CD4-positive, alpha-beta T cell treated with Interferon alpha-2 for 1 hour (primary cell): Measurements from ENCODE around the gene SASH1.
A peak's percentile ranks its signal among the peaks of the same experiment; 100 is the strongest.

Experiments used
- DNase-seq, 2 donors: peaks; one replicate each; pipeline ENCODE4 v3.0.0-alpha.2; 2020 to 2022

The SASH1 gene

DNA sequence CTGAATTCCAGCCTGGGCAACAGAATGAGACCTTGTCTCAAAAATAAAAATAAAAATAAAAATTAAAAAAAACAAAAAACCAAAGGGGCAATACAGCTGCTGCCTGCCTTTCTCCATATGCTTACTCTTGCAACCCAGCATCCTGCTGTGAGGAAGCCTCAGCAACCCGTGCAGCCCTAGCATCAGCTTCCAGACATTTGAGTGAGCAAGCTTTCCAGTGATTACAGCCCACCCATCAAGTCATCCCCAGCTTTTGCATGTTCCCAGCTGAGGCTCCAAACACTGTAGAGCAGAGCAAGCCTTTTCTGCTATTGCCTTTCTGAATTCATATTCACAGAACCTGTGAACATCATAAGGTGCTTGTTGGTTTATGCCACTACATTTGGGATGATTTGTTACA is 93.8 kb downstream of the SASH1 start:
- DNase-seq = no peak

DNA sequence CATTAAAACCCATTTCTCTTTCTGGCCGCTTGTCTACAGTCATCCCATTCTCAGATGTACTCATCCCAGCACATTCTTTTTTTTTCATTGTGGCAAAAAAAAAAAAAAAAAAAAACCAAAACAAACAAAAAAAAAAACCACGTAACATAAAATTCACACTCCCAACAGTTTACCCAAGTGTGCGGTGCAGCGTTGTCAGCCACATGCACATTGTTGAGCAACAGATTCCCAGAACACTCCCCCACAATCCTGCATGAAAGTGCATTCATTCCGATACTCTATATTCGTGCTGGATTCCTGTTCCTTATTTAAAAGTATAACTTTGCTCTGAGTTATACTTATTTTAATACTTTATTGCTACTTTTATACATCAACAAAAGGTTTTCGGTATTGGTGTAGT is 96.0 kb downstream of the SASH1 start:
- no peak for DNase-seq

GRCh38 chr6:148440016-148440415 is 97.4 kb downstream of the SASH1 start:
- no peak for DNase-seq

DNA sequence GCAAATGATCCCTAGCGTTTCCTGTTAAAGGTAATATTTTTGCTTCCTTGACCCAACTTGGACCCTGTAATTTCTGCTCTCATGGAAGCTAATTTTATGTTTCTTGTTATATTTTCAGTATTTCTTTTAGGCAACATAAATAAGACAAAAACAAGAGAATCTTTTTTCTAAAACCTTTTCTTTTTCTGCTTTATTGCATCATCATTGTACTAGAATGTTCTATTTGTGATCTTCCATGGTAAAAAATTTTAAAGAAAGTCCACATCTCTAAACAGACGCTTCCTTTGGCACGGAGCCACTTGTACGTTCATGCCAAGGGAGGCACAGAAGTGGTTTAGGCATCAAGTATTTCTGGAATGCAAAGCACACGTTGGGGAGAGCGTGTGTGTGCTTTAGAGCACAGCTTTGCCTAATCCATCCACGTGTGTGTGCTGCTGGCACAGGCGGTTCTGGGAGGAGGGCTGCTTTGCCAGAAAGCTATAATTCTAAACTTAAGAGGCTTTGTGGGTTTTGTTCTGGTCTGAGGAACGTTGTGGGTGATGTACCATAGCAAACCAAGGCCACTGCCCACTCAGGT is 98.3 kb downstream of the SASH1 start:
- DNase-seq = no peak

DNA sequence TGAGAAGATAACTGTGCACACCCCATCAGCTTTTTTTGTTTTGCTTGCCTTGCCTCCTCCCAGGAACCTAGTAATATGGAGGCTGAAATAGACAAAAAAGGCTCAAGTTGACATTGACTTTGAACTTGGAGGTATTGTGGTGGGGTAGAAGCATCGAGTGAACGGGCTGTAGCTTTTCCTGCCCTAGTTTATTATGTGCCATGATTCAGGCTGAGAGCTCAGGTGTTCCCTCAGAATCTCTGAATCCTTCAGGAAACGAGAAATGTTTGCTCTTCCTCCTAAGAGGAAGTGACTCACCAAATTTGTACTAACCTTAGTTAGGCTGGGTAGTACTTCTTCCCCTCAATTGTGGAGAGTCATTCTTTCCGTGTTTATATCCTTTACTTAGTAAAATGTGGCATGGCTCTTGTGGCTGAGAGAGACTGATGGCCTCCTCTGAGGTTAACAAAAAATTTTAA is 98.8 kb downstream of the SASH1 start:
- no peak for DNase-seq

GRCh38 chr6:148443798-148444560 is 101.3 kb downstream of the SASH1 start:
- DNase-seq = no peak

GRCh38 chr6:148445116-148445515 is 102.5 kb downstream of the SASH1 start:
- no peak for DNase-seq

DNA sequence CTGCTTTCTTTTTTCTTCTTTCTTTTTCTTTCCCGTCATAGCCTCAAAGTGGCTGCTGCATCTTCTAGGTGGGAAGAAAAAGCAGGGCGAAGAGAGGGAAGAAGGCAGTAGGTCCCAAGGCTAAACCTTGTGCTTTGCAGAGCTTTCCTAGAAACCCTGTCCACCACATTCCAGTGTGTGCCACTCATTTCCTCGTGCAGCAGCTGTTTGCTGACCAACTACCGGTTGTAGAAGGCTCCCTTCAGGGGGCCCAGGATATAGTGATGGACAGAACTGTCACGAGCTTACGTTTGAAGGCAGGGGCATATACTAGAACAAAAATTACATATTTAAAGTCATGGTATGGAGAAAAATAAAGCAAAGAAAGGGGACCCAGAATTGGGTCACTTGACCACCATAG is 103.0 kb downstream of the SASH1 start:
- no peak for DNase-seq

- DNase-seq = no peak
Observed at GRCh38 chr6:148446681-148447080, 104.0 kb downstream of the SASH1 start.

DNA sequence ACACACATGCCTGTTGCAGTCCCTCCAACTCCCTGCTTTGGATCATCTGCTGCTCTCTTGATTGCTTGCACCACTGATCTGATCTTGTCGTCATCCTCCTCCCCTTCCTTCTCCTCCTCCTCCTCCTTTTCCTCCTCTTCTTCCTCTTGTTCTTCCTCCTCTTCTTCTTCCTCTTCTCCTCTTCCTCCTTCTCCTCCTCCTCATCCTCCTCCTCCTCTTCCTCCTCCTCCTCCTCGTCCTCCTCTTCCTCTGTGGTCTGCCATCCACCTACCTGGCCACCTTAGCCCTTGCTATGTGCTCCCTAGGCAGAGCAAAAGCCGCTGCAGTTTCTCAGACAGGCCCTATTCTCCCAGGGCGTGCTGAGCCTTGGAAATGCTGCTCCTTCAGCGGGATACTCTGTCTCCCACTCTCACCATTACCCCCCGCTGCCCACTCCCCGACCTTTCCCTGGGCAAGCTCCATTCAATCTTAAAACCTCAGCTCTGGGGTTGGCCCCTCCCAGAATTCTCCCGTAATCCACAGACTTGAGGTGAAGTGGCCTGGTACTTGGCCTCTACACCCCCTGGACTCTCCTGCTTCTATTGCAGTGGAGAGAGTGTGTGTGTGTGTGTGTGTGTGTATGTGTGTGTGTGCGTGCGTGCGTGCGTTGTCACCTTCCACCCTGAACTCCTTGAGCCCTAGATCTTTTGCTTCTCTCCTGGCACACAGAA is 105.0 kb downstream of the SASH1 start:
- DNase-seq = no peak

DNA sequence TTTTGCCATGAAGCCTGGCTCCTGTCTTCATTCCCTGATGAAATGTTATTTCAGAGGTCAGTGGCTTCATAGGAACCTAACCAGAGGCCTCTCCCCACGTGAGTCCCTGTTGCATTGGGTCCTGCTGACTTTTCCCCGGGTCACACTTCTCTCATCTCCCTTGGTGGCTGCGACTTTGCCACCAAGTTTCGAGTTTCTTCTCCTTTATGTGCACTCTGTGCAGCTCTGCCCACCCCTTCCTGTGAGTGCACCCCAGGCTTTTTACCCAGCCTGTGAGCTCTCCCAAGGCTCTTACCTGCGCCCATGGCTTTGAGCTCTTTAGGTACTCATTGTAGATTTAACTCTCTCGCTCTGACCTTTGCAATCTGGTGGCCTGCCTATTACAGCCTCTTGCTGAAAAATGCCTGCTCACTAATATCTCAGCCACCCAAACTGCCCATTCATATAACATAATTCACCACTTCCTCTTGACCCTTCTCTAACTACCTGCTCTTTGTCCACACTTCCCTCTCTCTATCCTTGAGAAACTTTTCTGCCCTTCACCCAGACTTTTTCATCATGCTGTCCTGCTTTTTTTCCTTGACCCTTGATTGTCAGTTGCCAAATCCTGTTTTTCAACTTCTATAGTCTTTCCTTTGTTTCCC is 105.9 kb downstream of the SASH1 start:
- no peak for DNase-seq

GRCh38 chr6:148450866-148451265 is 108.2 kb downstream of the SASH1 start:
- DNase-seq = no peak

- peak; percentile 4 to 49 for DNase-seq
Observed at GRCh38 chr6:148451690-148452089, 109.1 kb downstream of the SASH1 start.

GRCh38 chr6:148452876-148453275 is 110.2 kb downstream of the SASH1 start:
- no peak for DNase-seq

DNA sequence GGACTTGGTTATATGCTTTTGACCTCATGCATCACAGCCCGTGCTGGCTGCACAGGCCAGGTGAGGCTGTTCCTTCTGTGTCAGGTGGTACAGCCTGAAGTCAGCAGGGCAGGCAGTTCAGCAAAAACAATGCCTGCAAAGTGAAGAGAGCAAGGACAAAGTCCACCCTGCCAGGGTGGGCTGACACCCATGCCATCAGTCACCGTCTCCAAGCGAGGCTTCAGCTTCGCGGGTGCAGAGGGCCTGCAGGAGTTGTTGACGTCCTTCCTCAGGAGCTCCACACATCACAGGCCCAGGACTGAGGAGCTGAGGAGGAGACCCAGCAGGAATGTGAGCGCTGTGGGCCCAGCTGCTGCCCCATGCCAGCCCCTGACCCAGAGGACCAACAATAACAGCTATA is 111.3 kb downstream of the SASH1 start:
- DNase-seq = no peak

- no peak for DNase-seq
Observed at GRCh38 chr6:148455225-148455624, 112.6 kb downstream of the SASH1 start.

DNA sequence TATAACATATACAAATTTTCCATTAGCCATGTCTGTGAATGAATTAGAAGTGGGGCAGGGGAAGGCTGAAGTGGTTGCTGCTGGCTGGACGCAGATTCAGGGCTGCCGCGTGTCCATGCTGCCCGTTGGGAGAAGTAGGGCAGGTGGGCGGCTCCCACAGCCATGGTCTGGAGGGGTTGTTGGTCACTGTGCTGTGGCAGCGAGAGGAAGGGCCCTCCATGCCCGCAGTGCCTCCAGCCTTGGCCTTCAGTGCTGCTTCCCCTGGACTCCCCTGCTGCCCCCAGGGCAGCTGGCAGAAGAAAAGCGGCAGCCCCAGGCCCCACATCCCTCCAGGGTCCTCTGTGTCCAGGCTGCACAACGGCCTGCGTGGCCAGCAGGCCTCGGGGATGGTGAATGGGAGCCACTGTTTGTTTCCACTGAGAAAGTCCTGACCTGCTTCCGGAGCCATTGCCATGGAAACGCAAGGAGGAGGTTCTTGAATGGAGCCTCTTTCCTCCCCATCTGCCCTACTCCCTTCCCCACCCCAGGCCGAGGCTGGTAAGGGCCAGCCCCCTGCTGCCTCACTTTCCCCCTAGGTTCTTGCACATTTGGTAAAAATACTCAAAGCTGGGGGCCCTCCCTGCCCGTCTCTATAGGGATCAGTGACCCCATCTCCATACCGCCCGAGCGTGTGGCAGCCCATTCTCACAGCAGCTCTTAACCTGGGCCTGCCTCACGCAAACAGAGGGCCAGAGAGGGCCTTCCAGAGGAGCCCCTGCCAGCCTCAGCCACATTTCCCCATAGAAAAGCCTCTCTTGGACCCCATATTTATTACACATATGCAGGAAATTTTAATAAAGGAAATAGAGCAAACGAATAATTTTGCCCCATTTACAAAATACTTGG is 113.3 kb downstream of the SASH1 start:
- no peak for DNase-seq

DNA sequence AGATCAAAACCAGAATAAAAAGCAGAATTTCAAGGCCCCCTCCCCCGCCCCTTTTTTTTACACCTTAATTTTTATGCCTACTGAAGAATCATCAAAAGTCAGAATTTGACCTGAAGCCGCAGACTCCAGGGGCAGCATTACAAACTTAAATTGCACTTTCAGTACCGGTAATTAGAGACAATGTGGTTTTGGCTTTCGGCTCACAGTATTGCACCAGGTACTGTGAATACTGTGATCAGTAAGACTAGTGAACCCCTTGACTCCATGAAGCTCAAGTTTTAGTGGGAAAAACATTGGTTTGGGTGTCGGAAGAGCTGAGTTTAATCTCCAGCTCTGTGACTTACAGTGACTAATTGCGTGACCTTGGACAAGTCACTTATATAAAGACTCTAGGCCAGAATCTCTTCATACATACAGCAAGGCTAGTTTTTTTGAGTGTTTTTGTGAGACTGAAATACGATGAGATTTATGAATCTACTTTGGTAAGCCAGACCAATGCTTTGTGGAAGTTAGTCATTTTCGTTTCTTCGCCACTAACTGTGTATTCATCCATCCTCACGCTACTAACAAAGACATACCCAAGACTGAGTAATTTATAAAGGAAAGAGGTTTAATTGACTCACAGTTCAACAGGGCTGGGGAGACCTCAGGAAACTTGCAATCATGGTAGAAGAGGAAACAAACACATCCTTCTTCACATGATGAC is 114.7 kb downstream of the SASH1 start:
- no peak for DNase-seq

DNA sequence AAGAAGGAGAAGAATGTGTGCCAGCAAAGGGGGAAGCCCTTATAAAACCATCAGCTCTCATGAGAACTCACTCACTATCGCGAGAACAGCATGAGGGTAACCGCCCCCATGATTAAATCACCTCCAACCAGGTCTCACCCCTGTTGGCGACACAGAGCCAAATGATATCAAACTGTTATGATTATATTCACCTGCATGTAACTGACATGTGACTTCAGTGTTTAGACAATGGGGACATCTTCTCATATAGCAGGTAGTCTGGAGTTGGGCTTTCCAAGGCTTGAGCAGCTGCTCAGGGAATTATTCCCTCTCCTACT is 115.2 kb downstream of the SASH1 start:
- DNase-seq = no peak

DNA sequence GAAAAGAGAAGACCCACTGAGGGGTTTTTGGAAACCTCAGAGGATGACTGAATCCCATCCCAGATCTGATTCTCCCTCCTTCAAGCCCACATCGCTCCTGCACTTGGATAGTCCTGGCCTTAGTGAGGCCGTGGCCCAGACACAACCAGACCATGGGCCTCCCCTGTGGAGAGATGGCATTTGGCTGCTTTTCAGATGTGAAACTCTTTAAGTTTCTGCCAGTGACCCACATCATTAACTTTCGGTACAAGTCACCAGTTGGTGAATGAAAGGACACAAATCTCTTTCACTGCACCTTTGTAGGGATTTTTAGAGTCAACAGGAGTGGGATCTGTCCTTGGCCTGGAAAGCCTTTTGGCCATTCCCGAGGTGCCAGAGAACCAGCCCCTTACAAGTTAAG is 116.6 kb downstream of the SASH1 start:
- DNase-seq = no peak

GRCh38 chr6:148460876-148461646 is 118.4 kb downstream of the SASH1 start:
- DNase-seq = no peak
